Tibial nerve (tissue), 4 donors: ENCODE measurements around the gene TJP1.

Experiments
- EP300 ChIP-seq, 2 donors: sonication (generic); formaldehyde crosslinking; IDR thresholded peaks; one replicate each; pipeline ENCODE4 v1.6.1; 2017; ENCODE audit warnings: antibody characterized with exemption in 2 of 2, mild to moderate bottlenecking in 1 of 2
- TF ChIP-seq, protein P1 (sequence below), 5 experiments: fragments of 200-600 bp in 3 of 5; fragments of 450-650 bp in 2 of 5; sonication (generic) in 3 of 5; IDR thresholded peaks; one replicate each; pipeline ENCODE4 v1.5.1; 2016 to 2019; ENCODE audit warnings: antibody characterized with exemption in 5 of 5, mild to moderate bottlenecking in 3 of 5, moderate library complexity in 2 of 5

DNA sequence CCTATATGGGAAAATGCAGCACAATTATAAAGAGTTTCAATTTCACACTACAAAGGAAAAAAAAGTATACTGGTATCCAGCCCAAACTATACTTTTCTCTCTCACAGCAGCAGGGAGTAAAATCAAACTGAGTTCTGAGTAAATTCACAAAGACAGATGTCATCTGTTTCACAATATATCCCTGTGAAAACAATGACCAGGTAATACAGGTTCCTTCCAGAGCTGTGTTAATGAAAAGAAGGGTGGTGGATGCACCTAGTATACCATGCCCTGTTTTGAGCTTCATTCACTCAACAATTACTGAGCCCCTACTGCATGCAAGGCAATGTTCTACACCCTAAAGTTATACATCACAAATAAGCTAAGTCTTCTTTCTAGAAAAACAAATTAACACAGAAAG lies 108.5 kb downstream of the TJP1 start:
- TF ChIP-seq, protein P1, sequence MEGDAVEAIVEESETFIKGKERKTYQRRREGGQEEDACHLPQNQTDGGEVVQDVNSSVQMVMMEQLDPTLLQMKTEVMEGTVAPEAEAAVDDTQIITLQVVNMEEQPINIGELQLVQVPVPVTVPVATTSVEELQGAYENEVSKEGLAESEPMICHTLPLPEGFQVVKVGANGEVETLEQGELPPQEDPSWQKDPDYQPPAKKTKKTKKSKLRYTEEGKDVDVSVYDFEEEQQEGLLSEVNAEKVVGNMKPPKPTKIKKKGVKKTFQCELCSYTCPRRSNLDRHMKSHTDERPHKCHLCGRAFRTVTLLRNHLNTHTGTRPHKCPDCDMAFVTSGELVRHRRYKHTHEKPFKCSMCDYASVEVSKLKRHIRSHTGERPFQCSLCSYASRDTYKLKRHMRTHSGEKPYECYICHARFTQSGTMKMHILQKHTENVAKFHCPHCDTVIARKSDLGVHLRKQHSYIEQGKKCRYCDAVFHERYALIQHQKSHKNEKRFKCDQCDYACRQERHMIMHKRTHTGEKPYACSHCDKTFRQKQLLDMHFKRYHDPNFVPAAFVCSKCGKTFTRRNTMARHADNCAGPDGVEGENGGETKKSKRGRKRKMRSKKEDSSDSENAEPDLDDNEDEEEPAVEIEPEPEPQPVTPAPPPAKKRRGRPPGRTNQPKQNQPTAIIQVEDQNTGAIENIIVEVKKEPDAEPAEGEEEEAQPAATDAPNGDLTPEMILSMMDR (IDR thresholded peaks at IDR 0.05): no peak
- no peak for TF ChIP-seq EP300 (IDR thresholded peaks at IDR 0.05)
